G401.6 (cell line): ENCODE measurements around the gene SPRED2.

Experiments
- FAIRE-seq: peaks from 2 replicates; lab custom pipeline; 2012; peaks lifted over from hg19 to GRCh38; lab: Jason Lieb, UNC

The SPRED2 gene

DNA sequence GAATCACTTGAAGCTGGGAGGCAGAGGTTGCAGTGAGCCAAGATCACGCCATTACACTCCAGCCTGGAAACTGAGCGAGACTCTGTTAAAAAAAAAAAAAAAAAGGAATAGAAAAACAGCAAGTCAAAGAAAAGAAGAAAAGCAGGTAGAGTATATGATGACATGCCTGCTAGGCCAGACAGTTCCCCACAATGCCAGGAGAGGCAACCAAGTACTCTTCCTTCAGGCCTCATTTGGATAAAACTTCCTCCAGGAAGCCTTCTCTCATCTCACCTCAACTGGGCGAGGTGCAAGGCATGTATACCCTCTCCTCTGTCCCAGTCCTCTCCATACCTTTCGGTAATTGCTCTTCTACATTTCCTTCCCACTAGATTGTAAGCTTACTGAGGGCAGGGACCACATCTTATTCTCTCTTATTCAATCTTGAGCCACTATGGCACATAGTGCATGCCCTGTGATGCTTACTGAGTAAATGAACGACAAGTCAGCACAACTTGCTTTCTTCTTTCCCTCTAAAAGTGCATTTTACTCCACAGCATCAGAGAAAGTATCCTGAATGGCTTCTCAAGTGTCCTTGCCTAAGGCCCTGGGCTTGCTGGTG lies 10.1 kb upstream of the SPRED2 start:
- FAIRE-seq, result no peak

DNA sequence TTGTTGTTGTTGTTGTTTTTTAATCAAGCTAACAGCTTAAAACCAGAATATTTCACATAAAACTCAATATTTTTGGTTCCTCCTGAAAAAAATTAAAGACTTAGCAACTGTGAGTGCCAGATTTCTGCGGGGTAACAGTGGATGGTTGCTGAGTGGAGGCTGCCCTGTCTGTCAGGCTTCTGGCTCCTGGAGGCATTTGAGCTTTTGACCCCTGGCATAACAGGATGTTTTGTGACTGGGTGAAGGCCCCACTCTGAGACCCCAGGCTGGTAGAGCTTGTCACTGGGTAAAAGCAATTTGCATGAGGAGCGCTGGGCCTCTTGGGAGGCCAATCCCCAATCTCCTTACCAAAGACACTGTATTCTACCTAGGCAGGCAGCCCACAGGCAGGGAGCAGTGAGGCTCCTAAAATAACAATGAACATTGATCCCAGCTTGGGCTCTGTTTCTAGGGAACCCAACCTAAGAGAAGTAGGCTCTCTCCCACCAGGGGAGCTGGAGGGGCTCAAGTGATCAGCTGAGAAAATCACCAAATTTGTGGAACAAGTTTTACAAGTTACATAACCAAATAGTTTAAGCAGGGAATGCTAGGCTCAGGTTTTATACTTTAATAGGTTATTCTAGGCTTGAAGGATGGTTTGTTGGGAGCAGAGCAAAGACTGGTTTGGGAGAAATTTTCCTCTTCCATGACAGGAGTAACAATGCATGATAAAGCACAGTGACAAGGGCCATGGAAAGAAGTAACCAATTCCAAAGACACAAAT lies 5.9 kb upstream of the SPRED2 start:
- FAIRE-seq, result no peak

DNA sequence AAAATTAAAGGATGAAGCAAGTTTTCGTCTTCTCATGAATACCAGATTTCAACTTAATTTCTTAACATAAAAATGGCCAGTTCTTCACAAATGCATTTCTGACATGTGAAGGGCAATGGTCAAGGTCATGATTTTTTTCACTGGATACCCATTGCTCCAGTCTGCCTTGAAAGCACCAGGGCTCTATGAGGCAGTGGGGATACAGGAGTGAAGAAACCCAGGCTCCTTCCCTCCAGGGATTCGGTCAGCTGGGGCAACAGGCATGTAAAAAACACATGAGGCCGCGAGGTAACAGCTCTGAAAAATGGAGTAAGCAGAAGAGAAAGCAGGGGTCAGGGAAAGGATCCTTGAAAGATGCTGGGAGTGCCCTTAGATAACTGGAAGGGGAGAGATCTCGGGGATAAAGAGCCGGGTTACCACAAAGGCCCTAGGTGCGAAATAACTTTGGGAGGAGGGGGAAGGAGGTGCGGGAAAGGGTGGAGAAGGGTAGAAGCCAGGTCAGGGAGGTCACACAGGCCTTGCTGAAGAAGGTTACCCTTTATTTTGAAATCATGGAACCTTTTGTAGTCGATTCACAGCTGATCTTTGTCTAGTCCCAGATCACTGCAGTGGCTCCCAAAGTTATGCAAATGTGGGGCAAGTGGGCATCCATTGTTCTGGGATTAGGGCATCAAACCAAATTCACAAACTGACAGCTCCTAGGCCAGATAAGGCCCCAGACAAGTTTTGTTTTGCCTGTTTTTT lies 5.2 kb upstream of the SPRED2 start:
- no peak for FAIRE-seq

DNA sequence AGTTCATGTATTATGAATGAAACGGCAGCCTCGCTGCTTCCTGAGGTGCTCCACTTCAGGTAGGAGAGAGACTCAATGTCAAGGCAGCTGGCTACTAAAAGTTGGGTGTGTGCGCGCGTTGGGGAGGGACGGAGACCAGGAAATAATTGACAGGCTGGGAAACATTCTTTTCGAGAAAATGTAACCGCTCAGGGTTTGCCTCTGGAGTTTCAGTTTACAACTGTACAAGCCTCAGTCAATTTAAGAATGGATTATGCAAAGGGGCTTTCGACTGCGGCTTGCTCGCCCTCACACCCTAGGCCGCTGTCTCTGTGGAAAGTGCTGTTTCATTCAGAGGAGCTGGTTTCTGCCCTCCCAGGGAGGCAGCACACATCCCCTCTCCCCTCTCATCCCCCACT lies 4.4 kb upstream of the SPRED2 start:
- no peak for FAIRE-seq

DNA sequence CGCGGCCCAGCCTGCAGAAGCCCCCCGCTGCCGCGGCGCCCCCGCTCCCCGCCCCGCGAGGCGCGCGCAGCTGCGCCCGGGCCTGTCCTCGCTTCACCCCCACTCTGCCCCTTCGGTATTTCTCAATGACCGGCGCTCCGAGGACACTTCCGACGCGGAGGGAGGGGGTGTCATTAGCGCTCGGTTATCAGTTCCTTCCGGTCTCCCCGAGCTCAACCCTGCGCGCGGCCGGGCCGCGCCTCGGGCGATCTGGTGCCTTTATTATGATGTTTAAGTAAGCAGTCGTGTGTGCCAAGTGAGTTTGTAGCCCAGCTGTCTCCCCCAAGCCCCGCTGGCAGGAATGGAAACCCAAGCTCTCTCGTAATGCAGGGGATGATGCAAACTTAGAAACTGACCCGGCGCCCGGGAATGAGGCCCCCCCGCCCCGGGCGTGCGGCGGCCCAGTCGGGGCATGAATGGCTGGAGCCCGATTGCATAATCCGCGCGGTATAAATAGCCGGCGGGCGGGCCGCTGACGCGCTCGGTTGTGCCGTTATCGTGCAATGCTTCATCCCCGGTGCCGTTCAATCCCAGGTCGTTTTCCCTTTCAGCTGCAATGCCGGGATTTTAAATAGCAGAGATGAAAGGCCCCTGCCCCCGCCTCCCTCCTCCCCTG lies 3.9 kb upstream of the SPRED2 start:
- no peak for FAIRE-seq

DNA sequence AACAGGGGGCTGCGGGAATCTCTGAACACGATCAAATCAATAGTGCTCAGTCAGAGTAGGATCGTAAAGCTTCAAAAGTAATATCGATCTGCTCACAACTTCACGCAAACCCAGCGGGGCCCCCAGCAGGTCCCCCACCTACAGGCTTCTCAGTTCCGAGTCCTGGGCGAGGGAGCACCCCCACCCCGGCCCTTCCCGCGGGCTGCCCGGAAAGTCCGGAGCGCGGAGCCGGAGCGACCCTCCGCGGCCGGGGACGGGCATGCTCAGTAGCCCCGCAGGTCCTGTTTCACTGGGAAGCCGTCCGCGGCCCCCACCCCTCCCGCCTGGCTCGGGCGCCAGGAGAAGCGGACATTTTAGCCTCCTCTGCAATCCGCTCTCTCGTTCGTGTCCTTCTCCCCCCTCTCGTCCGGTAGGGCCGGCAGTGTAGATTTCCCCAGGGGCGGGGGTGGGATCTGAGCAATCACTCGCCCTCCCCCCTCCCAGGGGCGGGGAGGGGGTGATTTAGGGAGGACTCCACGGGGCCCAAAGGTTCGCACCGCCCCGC lies 3.3 kb upstream of the SPRED2 start:
- no peak for FAIRE-seq

DNA sequence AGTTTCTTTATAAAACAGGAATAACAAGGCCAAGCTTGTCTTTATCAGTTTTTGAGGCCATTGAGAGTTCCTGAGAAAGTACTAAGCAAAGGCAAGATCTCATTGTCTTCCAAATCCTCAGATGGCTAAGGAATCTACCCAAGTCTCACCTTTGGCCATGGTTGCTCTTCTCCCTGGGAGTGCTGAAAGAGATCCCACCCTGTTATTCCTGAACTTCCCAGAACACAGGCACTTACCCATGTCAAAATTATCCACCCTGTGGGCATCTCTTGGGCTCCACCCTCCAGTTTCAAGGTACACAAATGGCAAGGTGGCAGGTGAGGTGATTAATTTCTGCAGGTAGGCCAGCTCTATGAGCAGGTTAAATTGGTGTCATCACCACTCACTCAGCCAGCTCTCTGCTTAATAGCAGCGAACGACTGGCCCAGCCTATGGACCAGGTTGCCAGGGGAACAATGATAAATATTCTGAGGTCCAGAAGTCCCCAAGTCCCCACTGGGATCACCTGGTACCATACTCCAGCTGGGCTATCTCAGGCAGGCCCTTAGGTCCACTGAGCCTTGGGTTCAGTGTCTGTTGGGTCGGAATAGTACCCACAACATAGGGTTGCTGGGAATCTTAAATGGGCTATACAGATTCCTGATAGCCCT lies 2.3 kb upstream of the SPRED2 start:
- no peak for FAIRE-seq

DNA sequence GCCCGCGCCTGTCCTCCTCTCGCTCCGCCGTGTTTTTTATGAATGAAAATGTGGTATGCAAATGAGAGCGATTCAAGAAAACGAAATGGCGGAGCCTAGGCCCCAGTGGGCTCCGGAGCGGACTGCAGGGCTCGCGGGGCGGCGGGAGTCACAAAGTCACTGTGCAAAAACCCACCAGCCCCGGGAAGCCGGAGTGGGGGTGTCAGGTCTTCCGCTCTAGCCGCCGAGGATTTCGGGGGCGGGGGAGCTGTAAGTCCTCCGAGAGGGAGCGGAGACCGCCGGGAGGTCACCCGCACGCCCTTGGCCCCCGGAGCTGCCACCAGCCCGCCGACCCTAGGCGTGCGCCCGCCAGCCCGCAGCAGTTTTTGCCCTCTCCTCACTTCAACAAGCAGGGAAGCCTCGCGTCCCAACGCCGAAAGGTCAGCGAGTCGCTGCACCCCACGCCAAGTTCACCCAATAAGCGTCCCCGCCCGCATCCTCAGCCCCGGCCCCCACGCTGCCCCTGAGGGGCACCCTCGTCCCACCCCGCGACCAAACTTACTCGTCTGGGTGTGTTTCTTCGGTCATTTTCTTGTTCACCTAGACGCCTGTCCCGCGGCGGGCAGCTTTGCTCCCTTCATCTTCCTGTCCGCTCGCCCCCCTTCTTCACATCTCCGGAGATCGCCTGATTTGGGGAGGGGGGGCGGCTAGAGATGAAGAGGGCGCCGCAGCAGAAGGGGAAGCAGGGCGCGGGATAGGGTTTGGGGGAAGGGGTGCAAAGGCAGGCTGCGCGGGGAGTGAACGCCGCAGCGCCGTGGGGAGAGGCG lies 775 bp downstream of the SPRED2 start:
- FAIRE-seq, result no peak

DNA sequence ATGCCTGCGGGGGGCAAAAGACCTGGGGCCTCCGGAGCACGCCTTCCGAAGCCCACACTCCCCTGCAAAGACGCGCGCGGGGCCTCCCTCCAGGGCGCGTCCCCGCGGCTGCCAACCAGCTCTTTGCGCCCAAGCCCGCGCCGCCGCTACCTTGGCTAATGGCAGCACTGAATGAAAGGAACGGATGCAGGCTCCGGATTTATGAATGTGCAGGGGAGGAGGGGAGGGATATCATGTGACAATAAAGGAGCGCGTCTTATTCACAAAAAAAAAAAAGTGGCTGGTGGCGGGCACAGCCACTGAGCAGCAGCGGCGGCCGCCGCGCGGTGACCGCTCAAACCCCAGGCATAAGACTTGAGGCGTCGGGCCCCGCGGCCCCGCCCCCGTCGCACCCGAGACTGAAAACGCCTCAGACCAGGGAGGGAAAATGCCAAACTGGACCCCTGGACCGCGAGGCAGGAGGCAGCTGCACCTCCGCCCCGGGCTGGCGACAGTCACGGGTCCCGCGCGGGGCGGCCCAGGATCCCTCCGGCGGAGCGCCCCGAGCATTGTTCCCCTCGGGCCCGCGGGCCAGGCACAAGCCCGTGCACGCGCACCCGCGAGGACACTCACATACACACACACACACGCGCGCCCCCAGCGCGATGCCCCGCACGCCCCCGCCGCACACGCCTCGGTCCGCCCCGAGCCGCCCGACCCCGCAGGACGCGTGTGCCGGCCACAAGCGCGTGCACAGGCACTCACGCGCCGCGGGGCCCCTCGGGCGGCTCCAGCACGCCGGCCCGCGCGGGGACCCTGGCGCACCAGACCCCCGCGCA lies 1.6 kb downstream of the SPRED2 start:
- no peak for FAIRE-seq

DNA sequence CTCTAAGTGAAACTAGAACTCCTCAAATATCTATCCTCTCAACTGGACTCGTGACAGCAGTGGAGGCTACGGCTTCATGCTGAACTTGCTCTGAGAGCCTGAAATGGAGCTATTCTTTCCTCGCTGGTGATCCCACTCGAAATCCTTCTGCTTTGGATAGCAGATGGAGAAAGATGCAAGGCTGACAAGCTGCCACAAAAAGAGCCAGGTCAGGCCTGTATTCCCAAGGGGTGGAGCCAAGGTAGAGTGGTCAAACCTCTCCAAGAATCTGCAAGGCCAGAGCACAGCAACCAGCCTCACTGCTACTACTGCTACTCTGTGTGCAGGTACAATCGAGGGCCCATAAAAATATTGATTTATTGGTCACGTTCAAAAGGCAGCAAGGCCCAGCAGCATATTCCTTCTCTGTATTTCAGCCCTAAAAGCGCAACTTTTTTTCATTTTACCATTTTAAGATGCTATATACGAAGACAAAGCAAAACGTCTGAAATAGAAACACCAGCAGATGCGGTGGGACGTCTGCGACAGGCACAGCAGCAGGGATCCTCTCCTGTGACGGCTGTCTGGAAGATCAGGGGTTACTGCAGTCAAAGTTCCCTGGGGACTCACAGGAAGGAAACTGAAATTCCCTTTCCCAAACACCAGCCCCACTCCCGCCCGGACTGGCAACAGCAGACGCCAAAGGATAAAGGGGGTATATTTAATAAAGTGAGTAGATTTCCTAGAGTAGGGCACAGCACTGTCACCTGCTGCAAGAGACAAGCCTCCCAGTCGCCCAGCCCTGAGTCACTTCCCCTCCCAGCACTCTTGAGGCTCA lies 2.4 kb downstream of the SPRED2 start:
- FAIRE-seq, result no peak

DNA sequence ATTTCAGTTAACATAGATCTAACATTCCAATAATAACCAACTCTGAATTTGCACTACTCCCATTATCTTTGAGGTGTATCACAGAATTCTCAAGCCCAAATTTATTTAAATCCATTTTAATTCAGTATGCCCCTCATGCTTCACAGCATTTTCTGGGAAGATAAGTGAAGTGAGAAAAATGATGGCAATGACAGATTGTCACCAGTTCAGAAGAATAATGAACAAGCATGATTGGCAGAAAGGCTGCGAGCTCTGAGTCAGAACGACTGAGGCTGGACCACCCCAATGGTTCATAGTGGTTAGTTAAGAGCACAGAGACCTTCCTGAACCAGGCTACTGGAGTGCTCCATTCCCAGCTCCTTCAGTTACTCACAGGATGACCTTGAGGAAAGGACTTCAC lies 4.9 kb downstream of the SPRED2 start:
- no peak for FAIRE-seq

DNA sequence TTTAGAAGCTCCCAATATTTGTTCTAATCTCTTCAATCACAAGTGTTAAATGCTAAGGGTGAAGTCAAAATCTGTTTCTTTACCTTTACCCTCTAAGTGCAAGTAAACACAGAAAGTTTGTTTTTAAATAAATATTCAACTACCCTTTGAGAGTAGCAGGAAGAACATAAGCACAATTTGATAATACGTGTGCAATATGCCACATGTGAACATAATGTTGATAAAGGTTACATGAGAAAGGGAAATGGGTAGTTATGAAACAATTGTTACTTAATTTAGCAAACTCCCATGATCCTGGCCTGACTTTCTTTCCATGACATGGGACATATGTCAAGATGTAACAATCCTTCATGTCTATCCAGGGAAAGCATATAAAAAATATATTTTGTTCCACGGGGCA lies 7.1 kb downstream of the SPRED2 start:
- FAIRE-seq, result no peak

DNA sequence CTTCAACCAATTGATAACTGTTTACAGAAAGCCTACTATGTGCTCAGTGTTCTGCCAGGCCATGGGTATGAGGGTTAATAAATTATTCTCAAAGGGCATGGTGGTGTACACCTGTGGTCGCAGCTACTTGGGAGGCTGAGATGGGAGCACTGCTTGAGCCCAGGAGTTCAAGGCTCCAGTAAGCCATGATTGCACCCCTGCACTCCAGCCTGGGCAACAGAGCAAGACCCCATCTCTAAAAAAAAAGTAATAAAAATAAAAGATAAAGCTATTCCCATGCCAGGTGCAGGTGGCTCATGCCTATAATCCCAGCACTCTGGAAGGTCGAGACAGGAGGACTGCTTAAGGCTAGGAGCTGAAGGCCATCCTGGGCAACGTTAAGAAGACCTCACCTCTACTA lies 8.0 kb downstream of the SPRED2 start:
- no peak for FAIRE-seq

DNA sequence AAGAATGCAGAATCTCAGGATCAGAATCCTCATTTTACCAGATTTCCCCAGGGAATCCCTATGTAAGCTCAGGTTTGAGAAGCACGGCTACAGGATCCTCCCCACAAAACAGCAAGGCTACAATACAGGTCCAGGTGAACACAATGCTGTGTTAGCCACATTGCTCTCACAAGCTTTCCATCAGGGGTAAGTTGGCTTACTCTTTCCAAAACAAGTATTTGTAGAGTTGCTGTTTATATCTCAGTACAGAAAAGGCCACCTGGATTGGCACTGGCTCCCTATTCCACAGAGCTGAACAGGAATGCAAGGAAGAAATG lies 11.0 kb downstream of the SPRED2 start:
- FAIRE-seq, result no peak

DNA sequence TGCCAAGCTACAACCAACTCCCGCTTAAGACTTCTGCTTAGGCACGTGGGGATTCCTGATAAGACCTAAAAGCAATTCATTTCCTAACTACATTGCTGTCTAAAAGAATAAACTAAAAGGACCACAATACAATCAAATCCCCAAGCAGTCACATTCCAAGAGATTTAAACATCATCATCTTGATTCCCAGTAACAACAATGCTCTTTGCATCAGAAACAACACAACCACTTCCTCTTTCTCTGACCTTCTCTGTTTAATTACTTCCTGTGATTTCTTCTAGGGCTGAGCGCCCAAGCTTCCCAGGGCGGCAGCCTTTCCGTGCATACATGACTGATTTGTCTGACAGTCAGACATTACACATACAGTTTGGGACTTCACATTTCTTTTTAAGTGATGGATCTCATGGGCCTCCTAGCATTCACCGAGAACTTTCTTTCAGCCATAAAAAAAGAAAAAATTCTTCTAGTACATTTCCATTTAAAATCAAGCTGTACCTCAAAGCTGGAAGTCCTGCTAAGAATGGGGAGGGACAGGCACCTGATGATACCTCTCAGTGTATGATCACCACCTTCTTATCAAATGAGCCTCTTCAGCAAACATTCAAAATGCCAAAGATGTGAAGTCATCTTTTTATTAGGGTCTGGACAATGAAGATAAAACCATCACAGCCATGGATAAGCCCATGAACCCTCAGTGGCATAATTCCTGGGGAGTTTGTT lies 11.5 kb downstream of the SPRED2 start:
- FAIRE-seq, result no peak

DNA sequence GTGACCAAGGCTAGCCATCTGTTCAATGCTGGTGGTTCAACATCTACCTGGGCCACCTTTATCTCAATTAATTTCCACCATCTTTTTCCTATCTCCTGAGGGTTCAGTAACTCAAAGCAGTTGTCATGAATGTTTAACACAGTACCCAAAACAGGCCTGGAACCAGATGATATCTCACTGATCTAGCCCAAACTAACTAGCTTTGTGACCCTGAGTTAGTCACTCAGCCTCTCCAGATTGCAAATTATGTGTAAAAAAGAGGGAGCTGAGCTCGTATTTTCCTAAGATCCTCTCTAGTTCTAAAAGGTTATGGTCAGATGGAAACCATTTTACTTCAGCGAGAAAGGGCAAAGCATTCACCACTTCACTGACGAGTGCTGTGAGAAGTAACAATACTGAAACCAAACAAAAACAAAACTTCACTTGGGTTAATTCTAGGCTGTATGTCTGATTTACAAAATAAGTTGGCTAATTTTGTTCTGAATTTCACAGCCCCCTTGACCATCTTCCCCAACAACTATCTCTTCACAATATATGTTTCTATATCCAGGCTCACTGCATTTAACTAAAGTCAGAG lies 14.8 kb downstream of the SPRED2 start:
- FAIRE-seq, result no peak

DNA sequence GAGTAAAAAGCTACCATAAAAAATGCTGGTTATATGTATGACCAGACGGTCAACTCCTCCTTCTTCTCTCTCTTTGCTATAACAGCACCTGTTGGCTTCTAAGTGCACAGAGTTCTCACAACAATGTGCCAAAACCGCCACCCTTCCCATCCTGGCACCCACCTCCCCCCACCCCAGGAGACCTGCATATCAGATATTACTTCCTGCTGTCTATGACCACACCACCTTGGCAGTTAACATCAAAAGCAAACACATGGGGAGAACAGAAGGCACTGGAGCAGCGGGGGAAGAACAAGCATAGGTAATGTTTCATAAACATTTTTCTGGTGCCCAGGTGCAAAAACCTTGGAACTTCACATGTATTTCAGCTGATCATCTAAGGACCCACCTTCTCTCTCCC lies 15.5 kb downstream of the SPRED2 start:
- FAIRE-seq, result no peak

DNA sequence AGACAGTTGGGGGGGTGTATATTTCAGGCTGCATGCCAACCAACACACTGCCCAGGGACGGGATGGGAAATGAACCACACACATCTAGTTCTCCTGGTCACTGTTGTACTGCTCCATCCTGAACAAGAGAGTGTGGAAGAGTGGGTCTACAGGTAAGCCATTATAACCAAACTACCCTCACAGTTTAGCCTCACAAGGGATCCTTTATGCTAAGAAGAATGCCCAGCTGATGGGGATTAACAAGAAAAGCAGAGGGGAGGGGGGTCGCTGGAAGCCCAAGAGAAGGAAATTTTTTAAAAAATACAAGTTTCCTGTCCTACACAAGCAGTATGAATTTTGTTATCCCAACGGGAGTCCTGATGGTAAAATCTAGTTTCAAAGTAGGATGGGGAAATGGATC lies 16.1 kb downstream of the SPRED2 start:
- FAIRE-seq, result no peak

DNA sequence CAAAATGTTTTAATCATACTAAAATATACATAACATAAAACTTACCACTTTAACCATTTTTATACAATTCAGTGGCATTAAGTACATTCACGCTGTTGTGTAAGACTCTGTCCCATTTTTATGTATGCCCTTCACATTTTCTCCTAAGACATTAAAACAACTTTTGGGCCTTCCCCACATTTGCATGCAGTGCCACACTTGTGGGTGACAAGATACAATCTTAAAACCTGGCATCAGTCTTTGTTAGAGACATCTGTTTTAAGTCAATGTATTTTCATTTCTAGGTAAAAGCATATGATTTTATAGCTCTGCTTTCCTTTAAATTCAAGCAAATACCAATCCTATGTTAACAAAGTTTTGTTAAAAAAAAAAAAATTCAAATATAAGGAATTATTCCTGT lies 17.3 kb downstream of the SPRED2 start:
- FAIRE-seq, result no peak
